Measurements from ENCODE around the gene SMIM13.

DNA sequence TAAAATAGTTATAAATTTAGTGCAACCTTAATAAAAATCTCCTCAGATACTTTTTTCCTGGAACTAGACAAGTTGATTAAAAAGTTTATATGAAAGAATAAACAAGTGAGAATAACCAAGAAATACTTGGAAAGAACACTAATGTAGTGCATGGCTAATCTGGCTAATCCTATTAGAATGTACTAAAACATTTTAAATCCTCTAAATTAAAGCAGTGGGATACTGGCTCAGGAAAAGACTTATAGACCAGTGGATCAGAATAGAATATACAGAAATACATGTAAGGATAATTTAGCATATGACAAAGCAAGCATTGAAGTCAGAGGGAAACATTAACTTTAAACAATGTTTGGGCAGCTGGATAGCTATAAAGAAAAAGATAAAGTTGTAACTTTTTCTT, 58.9 kb downstream of the SMIM13 start:
- TF ChIP-seq ZSCAN20 (CRISPR knock-in tag; IDR thresholded peaks at IDR 0.05) (no peak), TP53 (CRISPR knock-in tag; IDR thresholded peaks at IDR 0.05) (no peak), NFE2L2 (conservative IDR thresholded peaks at IDR 0.05; ENCODE audit: low read length) (no peak), POLR2A (IDR thresholded peaks at IDR 0.05; ENCODE audit: low read length) (no peak), RFX5 (IDR thresholded peaks at IDR 0.05) (no peak), RAD21 (conservative IDR thresholded peaks at IDR 0.05 in 1 of 2, IDR thresholded peaks at IDR 0.05 in 1 of 2) (no peak)
- TF ChIP-seq, protein P1, sequence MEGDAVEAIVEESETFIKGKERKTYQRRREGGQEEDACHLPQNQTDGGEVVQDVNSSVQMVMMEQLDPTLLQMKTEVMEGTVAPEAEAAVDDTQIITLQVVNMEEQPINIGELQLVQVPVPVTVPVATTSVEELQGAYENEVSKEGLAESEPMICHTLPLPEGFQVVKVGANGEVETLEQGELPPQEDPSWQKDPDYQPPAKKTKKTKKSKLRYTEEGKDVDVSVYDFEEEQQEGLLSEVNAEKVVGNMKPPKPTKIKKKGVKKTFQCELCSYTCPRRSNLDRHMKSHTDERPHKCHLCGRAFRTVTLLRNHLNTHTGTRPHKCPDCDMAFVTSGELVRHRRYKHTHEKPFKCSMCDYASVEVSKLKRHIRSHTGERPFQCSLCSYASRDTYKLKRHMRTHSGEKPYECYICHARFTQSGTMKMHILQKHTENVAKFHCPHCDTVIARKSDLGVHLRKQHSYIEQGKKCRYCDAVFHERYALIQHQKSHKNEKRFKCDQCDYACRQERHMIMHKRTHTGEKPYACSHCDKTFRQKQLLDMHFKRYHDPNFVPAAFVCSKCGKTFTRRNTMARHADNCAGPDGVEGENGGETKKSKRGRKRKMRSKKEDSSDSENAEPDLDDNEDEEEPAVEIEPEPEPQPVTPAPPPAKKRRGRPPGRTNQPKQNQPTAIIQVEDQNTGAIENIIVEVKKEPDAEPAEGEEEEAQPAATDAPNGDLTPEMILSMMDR (IDR thresholded peaks at IDR 0.05), result no peak
- TF ChIP-seq, protein P2, sequence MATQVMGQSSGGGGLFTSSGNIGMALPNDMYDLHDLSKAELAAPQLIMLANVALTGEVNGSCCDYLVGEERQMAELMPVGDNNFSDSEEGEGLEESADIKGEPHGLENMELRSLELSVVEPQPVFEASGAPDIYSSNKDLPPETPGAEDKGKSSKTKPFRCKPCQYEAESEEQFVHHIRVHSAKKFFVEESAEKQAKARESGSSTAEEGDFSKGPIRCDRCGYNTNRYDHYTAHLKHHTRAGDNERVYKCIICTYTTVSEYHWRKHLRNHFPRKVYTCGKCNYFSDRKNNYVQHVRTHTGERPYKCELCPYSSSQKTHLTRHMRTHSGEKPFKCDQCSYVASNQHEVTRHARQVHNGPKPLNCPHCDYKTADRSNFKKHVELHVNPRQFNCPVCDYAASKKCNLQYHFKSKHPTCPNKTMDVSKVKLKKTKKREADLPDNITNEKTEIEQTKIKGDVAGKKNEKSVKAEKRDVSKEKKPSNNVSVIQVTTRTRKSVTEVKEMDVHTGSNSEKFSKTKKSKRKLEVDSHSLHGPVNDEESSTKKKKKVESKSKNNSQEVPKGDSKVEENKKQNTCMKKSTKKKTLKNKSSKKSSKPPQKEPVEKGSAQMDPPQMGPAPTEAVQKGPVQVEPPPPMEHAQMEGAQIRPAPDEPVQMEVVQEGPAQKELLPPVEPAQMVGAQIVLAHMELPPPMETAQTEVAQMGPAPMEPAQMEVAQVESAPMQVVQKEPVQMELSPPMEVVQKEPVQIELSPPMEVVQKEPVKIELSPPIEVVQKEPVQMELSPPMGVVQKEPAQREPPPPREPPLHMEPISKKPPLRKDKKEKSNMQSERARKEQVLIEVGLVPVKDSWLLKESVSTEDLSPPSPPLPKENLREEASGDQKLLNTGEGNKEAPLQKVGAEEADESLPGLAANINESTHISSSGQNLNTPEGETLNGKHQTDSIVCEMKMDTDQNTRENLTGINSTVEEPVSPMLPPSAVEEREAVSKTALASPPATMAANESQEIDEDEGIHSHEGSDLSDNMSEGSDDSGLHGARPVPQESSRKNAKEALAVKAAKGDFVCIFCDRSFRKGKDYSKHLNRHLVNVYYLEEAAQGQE (IDR thresholded peaks at IDR 0.05), result no peak
- TF ChIP-seq, protein P3, sequence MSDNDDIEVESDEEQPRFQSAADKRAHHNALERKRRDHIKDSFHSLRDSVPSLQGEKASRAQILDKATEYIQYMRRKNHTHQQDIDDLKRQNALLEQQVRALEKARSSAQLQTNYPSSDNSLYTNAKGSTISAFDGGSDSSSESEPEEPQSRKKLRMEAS (IDR thresholded peaks at IDR 0.05), result no peak

All from A549 (cell line).